Nephron progenitor cell (in vitro differentiated cells): ENCODE results near the gene DYNC1LI1.

ENCODE experiments used
- DNase-seq: peaks from one replicate; pipeline ENCODE4 v3.0.0; 2021
- H3K27ac Mint-ChIP-seq: 2 replicates; pipeline ENCODE4 v1.8.0; 2021; ENCODE audit warnings: mild to moderate bottlenecking, moderate library complexity, mixed read lengths
- H3K27me3 Mint-ChIP-seq: 2 replicates; pipeline ENCODE4 v1.8.0; 2021; ENCODE audit warnings: mild to moderate bottlenecking, low read depth, mixed read lengths; ENCODE audit not compliant: poor library complexity
- H3K36me3 Mint-ChIP-seq: 2 replicates; pipeline ENCODE4 v1.8.0; 2021; ENCODE audit warnings: low read depth, mixed read lengths
- H3K4me1 Mint-ChIP-seq: 2 replicates; pipeline ENCODE4 v1.8.0; 2021; ENCODE audit warnings: mixed read lengths
- H3K4me3 Mint-ChIP-seq: 2 replicates; pipeline ENCODE4 v1.8.0; 2021; ENCODE audit warnings: mild to moderate bottlenecking, moderate library complexity, mixed read lengths
- H3K9me3 Mint-ChIP-seq: 2 replicates; pipeline ENCODE4 v1.8.0; 2021; ENCODE audit warnings: mild to moderate bottlenecking, moderate library complexity, mixed read lengths
- CTCF ChIP-seq: fragments of 200-600 bp; sonication (generic); IDR thresholded peaks from 2 replicates; pipeline ENCODE4 v1.5.0; 2021; ENCODE audit warnings: antibody characterized with exemption

Gene DYNC1LI1

GRCh38 chr3:32480604-32481003 lies 90.1 kb downstream of the DYNC1LI1 start:
- TF ChIP-seq CTCF = no peak
- DNase-seq = no peak
- Mint-ChIP-seq H3K9me3 (peaks cover 7% of the 10 kb centered on the region), H3K36me3 (peaks cover 79% of the 10 kb centered on the region), H3K4me3 (no peak overlapping the region), H3K27me3 (peaks cover 3% of the 10 kb centered on the region), H3K27ac (no peak overlapping the region), H3K4me1 (peaks cover 15% of the 10 kb centered on the region)
